H54 (cell line): ENCODE measurements around the gene NINL.
A peak's percentile ranks its signal among the peaks of the same experiment; 100 is the strongest.
"Not testable (repeated sequence)": the region's sequence is repeated elsewhere in the genome, so short reads cannot be mapped to it uniquely, and the experiment has no call there.

Source experiments
- DNase-seq: peaks from one replicate; pipeline ENCODE4 v3.0.0; 2011; ENCODE audit warnings: low spot score, mixed read lengths; ENCODE audit not compliant: insufficient read length
- FAIRE-seq: peaks from 3 replicates; lab custom pipeline; 2011; peaks lifted over from hg19 to GRCh38; lab: Jason Lieb, UNC
- POLR2A ChIP-seq: IDR thresholded peaks from 2 replicates; pipeline ENCODE4 v1.6.1; 2011; ENCODE audit warnings: low read depth, mild to moderate bottlenecking, low read length

Gene NINL

DNA sequence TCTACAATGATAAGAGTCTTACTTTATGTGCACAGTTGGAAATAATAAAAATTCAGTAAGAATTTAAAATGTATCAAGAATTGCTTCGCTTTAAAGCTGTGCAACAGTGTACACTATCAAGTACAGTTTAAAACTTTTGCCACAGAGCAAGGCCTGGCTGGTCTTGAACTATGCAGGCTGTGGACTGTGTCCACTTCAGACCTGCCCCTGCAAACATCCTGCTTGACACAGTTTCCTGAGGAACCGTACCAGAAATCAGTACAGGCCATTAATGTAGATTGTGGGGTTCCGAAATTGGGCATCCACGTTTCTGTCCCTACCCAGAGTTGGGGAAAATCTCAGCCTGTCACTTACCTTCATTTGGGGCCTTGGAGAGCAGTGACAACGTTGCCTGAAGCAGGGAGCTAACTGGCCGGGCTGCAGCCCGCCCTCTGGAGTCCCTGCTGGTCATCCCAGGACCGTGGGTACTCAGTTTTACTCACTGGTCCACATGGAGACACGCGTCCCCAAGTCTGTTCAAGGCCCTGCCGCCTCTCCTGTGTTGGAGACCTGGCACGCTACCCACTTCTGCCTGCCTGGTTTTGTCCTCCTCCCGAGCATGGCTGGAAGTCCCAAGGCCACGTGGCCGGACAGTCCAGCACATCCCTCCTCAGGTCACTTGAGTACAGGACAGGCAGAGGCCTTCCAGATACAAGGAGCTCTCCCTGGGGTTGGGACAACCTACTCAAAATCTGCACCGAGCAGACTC lies 8.4 kb downstream of the NINL start:
- DNase-seq: no peak
- no peak for TF ChIP-seq POLR2A
- FAIRE-seq: no peak

DNA sequence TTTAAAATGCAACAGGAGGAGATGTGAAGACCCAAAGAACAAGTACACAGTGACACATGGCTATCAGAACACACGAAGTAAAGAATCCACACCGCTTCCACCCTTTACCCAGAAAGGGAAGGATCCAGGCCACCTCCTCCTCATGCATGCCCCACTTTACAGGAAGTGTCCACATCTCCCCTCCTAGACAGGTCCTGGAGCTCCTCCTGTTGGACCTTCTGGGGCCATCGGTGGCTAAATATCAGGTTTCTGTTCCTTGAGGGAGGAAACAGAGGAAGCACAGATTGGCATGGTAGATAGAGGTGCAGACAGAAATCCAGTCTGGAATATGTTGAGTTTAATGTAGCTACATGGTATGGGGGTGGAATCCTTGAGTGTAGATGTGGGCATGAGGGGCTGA lies 10.9 kb downstream of the NINL start:
- no peak for TF ChIP-seq POLR2A
- no peak for FAIRE-seq
- DNase-seq: no peak

DNA sequence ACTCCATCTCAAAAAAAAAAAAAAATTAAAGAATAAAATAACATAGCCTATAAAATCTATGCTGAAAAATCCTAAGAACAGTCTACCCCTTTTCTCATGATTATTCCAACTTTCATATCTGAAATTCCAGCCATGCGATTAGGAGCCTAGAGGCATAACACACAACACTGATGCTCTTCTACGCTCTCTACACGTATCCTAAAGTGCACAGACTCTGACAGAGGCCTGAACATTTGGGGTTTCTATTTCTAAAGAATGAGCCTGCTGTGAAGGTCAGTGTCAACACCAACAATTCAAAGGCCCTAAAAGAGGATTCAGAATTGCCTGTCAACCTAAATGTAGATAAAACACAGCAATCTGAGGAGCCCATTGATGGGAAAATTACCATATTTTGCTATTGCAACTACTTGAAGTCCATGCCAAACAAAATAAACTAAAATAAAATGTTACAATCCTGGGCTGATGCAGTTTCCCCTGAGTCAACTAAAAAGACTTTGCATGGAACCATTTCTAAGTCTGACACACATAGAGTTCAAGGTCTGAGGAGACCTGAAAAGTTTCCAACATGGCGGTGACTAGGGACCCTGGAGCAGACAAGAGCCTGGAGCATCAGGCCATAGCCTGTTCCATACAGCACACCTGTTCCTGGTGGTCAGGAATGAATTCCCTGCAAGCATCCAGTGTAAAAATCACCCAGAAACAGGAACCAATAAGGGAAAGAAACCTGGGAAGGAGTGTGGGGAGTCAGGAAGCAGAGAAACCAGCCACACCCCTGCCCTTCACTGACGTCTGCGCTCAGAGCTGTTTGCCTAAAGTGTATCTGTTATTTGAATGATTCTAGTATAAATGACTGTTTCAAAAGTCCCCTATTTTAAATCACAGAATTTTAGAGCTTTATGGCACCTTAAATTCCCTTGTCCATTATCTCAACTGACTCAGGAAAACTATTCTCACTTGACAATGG lies 11.8 kb downstream of the NINL start:
- no peak for DNase-seq
- TF ChIP-seq POLR2A: no peak
- no peak for FAIRE-seq

DNA sequence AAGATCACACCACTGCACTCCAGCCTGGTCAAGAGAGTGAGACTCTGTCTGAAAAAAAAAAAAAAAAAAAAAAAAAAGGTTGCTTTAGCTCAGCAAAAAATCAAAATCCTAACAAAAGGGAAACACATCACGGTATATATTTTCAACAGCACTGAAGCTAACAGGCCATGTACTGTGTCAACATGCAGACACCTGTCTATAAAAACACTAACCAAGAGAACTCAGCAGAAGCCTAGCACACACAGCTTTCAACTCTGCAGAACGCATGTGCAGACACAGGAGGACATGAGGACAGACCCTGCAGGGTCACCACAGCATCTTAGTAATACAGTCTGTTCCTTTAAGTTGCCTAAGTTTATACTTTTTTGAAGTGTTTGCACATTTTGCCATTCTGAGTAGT lies 13.5 kb downstream of the NINL start:
- FAIRE-seq: no peak
- TF ChIP-seq POLR2A: no peak
- DNase-seq: no peak

DNA sequence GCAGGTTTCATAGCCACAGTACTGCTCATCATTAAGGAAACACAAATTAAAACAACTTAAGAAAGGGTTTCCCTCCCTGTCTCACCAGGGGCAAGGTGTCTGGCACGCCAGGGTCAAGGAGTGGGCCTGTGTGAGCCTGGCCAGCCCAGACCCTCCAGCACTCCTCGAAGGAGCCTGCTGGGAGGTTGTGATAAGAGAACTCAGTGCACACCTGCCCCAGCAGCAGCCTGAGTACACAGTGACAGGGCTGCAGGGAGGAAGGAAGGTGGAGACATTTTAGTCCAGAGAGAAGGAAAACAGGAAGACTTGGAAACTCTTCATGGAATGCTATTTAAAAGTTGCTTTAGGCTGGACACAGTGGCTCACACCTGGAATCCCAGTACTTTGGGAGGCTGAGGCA lies 14.1 kb downstream of the NINL start:
- no peak for DNase-seq
- no peak for FAIRE-seq
- TF ChIP-seq POLR2A: no peak

DNA sequence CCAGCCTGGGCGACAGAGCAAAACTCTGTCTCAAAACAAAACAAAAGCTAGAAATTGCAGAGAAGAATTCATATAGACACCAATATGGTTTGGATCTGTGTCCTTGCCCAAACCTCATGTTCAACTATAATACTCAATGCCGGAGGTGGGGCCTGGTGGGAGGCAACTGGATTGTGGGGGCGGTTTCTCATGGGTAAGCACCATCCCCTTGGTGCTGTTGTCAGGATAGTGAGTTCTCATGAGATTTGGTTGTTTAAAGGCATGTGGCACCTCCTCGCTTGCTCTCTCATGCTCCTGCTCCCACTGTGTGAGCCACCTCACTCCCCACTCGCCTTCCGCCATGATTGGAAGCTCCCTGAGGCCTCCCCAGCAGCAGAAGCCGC lies 15.2 kb downstream of the NINL start:
- no peak for DNase-seq
- FAIRE-seq: no peak
- no peak for TF ChIP-seq POLR2A

DNA sequence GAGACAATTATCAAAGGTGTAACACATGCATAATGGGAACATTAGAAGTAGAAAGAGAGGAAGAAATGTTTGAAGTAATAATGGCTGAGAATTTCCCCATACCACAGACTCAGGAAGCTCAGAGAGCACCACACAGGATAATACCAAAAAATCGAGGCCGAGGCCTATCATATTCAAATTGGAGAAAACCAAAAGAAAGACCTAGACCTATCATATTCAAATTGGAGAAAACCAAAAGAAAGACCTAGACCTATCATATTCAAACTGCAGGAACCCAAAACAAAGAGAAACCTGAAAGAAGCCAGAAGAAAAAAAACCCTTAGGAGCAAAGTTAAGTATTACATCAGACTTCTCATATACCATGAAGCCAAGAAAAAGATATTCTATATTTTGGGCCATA lies 18.0 kb downstream of the NINL start:
- no peak for DNase-seq
- TF ChIP-seq POLR2A: no peak
- no peak for FAIRE-seq

DNA sequence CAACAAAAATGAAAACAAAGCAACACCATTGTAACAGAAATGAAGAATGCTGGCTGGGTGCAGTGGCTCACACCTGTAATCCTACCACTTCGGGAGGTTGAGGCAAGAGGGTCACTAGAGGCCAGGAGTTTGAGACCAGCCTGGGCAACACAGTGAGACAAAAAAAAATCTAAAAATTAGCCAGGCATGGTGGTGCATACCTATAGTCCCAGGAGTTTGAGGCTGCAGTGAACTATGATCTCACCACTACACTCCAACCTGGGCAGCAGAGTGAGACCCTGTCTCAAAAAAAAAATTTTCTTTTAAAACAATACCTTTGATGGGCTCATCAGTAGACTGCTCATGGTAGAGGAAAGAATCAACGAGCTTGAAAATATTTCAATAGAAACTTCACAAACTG lies 18.5 kb downstream of the NINL start:
- no peak for DNase-seq
- TF ChIP-seq POLR2A: no peak
- no peak for FAIRE-seq

DNA sequence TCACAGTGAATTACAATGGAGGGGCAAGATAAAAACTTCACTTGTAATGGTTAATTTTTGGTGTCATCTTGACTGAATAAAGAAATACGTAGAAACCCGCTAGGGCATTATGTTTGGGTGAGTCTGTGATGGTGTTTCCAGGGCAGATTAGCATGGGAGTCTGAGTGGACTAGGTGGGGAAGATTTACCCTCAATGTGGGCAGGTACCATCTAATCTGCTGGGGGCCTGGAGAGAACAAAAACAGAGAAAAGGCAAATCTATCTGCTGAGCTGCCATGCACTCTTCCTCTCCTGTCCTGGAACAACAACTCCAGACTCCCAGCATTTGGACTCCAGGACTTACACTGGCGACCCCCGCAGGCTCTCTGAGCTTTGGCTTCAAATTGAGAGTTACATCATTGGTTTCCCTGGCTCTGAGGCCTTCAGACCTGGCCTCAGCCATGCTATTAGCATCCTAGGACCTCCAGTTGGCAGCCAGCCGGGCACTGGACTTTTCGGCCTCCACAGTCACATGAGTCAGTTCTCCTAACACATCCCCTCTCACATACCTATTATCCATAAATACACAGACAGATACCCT lies 19.7 kb downstream of the NINL start:
- no peak for TF ChIP-seq POLR2A
- no peak for DNase-seq
- FAIRE-seq: no peak

DNA sequence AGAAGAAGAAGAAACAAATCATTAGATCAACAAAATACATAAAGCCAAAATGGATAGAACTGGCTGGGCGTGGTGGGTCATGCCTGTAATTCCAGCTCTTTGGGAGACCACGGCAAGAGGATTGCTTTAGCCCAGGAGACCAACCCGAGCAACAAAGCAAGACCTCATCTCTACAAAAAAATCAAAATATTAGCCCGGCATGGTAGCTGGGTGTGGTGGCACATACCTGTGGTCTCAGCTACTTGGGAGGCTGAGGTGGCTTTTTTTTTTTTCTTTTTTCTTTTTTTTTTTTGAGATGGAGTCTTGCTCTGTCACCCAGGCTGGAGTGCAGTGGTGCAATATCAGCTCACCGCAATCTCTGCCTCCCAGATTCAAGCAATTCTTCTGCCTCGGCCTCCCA lies 21.5 kb downstream of the NINL start:
- DNase-seq (no peak), FAIRE-seq (no peak)
- TF ChIP-seq POLR2A: no peak

DNA sequence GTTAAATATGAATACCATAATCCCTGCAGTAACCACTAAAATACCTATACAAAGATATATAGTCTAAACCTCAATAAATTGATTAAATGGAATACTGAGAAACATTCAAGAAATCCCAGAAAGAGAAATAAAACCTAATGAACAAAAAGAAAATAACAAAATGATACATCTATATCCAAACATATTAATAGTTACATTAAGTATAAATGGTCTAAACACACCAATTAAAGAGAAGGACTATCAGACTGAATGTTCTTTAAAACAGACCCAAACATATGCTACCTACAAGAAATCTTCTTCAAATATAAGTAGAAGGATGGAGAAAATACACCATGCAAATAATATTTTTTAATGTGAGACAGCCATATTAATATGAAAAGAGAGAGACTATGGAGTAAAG lies 22.0 kb downstream of the NINL start:
- no peak for FAIRE-seq
- DNase-seq: no peak
- no peak for TF ChIP-seq POLR2A

DNA sequence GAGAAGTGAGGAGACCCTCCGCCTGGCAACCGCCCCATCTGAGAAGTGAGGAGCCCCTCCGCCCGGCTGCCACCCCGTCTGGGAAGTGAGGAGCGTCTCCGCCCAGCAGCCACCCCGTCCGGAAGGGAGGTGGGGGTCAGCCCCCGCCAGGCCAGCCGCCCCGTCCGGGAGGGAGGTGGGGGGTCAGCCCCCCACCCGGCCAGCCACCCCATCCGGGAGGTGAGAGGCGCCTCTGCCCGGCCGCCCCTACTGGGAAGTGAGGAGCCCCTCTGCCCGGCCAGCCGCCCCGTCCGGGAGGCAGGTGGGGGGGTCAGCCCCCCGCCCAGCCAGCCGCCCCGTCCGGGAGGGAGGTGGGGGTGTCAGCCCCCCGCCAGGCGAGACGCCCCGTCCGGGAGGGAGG lies 23.6 kb downstream of the NINL start:
- DNase-seq, FAIRE-seq: not testable (repeated sequence)

DNA sequence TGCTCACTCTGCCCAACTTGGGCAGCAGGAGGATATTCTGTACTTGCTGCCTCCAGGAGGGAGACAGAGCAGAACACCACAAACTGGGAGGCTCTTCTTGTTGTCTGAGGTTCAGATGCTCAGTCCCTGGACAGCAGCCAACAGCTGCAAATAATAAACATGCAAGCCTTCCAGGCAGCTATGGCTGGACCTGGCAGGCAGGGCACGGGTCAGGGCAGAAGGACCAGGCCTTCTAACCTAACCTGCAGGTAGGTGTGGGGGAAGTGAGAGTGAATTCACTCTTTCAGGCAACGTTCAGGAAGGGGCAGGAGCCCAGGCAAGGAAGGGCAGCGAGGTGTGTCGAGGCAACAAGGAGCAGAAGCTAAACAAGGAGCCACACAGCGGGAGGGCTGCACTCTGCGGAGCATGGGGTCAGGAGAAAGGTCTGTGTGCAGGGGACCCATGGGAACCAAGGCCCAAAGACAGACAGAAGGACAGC lies 31.5 kb downstream of the NINL start:
- DNase-seq: peak; percentile 29
- FAIRE-seq: no peak

DNA sequence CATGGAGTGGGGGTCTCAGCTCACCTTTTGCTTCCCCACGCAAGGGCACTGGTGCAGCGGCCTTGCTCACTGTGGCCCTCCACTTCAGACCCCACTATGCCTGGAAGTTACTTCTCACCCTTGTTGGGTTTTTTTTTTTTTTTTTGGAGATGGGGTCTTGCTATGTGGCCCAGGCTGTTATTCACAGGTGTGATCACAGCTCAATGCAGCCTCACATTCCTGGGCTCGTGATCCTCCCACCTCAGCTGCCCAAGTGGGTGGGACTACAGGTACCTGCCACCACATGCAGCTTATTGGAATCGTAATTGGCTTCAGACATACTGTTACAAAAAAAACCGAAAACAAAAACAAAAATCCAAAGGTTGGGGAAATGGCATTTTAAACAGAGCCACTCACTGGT lies 32.4 kb downstream of the NINL start:
- FAIRE-seq: no peak
- no peak for DNase-seq
- no peak for TF ChIP-seq POLR2A

More for the DNA sequence above, 31.5 kb downstream of the NINL start:
- no peak for TF ChIP-seq POLR2A
